CD14-positive monocyte (primary cell): ENCODE data around the gene PFDN4. TPM values are rescaled to one million over a fixed set of nuclear protein-coding genes. Genes with fewer than 3 reads are reported as not detected.

Experiments used
- DNase-seq, 3 donors: peaks; one replicate each; pipeline ENCODE4 v3.0.0-alpha.2; 2011 to 2022
- H2AFZ ChIP-seq: 2 replicates; pipeline ENCODE4 v1.6.0; 2012; ENCODE audit warnings: mild to moderate bottlenecking, low read depth, low read length, inconsistent platforms; ENCODE audit not compliant: insufficient read depth, poor library complexity, severe bottlenecking
- H3K27ac ChIP-seq, 2 donors: 1 replicate in 1 of 2; 2 replicates in 1 of 2; pipeline ENCODE4 v1.5.1; 2012 to 2013; ENCODE audit warnings: low read length in 2 of 2, control low read depth in 1 of 2, inconsistent platforms in 1 of 2, low read depth in 1 of 2, mild to moderate bottlenecking in 1 of 2
- H3K27me3 ChIP-seq, 2 donors: one replicate each; pipeline versions ENCODE4 v1.6.0 to v1.6.1; 2011 to 2013; ENCODE audit warnings: low read length in 2 of 2; ENCODE audit not compliant: control insufficient read depth in 2 of 2, insufficient read depth in 2 of 2
- H3K36me3 ChIP-seq, 2 donors: replicated peaks in 1 of 2; 1 replicate in 1 of 2; 2 replicates in 1 of 2; pipeline versions ENCODE4 v1.5.1 to v1.6.1; 2012 to 2013; ENCODE audit warnings: low read length in 2 of 2, control low read depth in 1 of 2, inconsistent platforms in 1 of 2, mild to moderate bottlenecking in 1 of 2; ENCODE audit not compliant: insufficient read depth in 2 of 2, control insufficient read depth in 1 of 2
- H3K4me1 ChIP-seq, 2 donors: 1 replicate in 1 of 2; 2 replicates in 1 of 2; pipeline versions ENCODE4 v1.5.1 to v1.6.1; 2012 to 2013; ENCODE audit warnings: low read length in 2 of 2, control low read depth in 1 of 2, inconsistent platforms in 1 of 2, mild to moderate bottlenecking in 1 of 2, moderate library complexity in 1 of 2; ENCODE audit not compliant: insufficient read depth in 2 of 2, control insufficient read depth in 1 of 2
- H3K4me2 ChIP-seq: replicated peaks from 2 replicates; pipeline ENCODE3; 2012; ENCODE audit warnings: low read length, moderate library complexity, mild to moderate bottlenecking; ENCODE audit not compliant: poor library complexity, severe bottlenecking; ENCODE audit errors: extremely low read depth
- H3K4me3 ChIP-seq, 3 experiments: fragments of 200-600 bp in 1 of 3; sonication (generic) in 1 of 3; replicated peaks in 1 of 3; 1 replicate in 2 of 3; 2 replicates in 1 of 3; pipeline ENCODE4 v1.5.1; 2011 to 2013; ENCODE audit warnings: low read length in 3 of 3, mild to moderate bottlenecking in 3 of 3, control low read depth in 2 of 3, low read depth in 2 of 3, inconsistent platforms in 1 of 3, moderate library complexity in 1 of 3
- H3K79me2 ChIP-seq: 2 replicates; pipeline ENCODE4 v1.6.0; 2012; ENCODE audit warnings: mild to moderate bottlenecking, control low read depth, inconsistent platforms, low read length, moderate library complexity; ENCODE audit not compliant: insufficient read depth
- H3K9ac ChIP-seq: 2 replicates; pipeline ENCODE4 v1.6.0; 2017; ENCODE audit warnings: low read length, mild to moderate bottlenecking; ENCODE audit not compliant: insufficient read depth, poor library complexity, severe bottlenecking
- H3K9me3 ChIP-seq, 2 donors: replicated peaks in 1 of 2; 1 replicate in 1 of 2; 2 replicates in 1 of 2; pipeline versions ENCODE4 v1.5.1 to v1.6.1; 2012 to 2013; ENCODE audit warnings: low read length in 2 of 2, control low read depth in 1 of 2; ENCODE audit not compliant: control insufficient read depth in 1 of 2, insufficient read depth in 1 of 2
- H4K20me1 ChIP-seq: 2 replicates; pipeline ENCODE4 v1.6.0; 2012; ENCODE audit warnings: mild to moderate bottlenecking, low read length, control low read depth, moderate library complexity; ENCODE audit not compliant: insufficient read depth
- H3K27ac Mint-ChIP-seq, 7 donors: one replicate each; pipeline ENCODE4 v1.8.0; 2020; ENCODE audit warnings: mild to moderate bottlenecking in 7 of 7, mixed read lengths in 7 of 7, moderate library complexity in 6 of 7, inconsistent platforms in 2 of 7
- H3K27me3 Mint-ChIP-seq, 3 donors: one replicate each; pipeline ENCODE4 v1.8.0; 2021 to 2022; ENCODE audit warnings: low read depth in 3 of 3, mild to moderate bottlenecking in 3 of 3, mixed read lengths in 3 of 3, moderate library complexity in 3 of 3, inconsistent platforms in 1 of 3
- H3K36me3 Mint-ChIP-seq, 2 donors: one replicate each; pipeline ENCODE4 v1.8.0; 2020; ENCODE audit warnings: mixed read lengths in 2 of 2, inconsistent platforms in 1 of 2, mild to moderate bottlenecking in 1 of 2
- H3K4me1 Mint-ChIP-seq: one replicate; pipeline ENCODE4 v1.8.0; 2020; ENCODE audit warnings: mild to moderate bottlenecking, mixed read lengths
- H3K4me3 Mint-ChIP-seq, 2 donors: one replicate each; pipeline ENCODE4 v1.8.0; 2020; ENCODE audit warnings: mild to moderate bottlenecking in 2 of 2, mixed read lengths in 2 of 2, moderate library complexity in 1 of 2
- H3K9me3 Mint-ChIP-seq, 7 donors: one replicate each; pipeline ENCODE4 v1.8.0; 2020 to 2022; ENCODE audit warnings: mixed read lengths in 7 of 7, mild to moderate bottlenecking in 6 of 7, moderate library complexity in 6 of 7, inconsistent platforms in 2 of 7
- CTCF ChIP-seq: fragments of 200-600 bp; IDR thresholded peaks from one replicate; pipeline ENCODE4 v1.8.0; 2022; ENCODE audit warnings: antibody characterized with exemption, mild to moderate bottlenecking
- WGBS: methylation state at CpG from one replicate; pipeline ENCODE4 v1.1.5; 2013; ENCODE audit warnings: missing lambda C conversion rate; ENCODE audit not compliant: insufficient coverage; 5-methylcytosine and 5-hydroxymethylcytosine counted together
- intact Hi-C, 2 donors: fragments of 100-400 bp; cut with micrococcal nuclease; formaldehyde crosslinking; loops; one replicate each; pipeline versions ENCODE4 v1.15.0 to v1.15.1; 2023
- polyA plus RNA-seq, 3 donors: library from polyadenylated mRNA; depleted of rRNA in 1 of 3; unstranded in 2 of 3; stranded (reverse) in 1 of 3; fragments of 300-500 nt in 2 of 3; fragments of >200 nt in 1 of 3; fragmentation: Illumina TruSeq in 2 of 3; gene quantifications; 1 replicate in 2 of 3; 2 replicates in 1 of 3; pipeline ENCODE4 v1.2.3, GENCODE V29; 2012 to 2021

Gene PFDN4
- polyA plus RNA-seq, 3 donors = 12.6 to 49.0 (median 32.1) TPM

- Histone ChIP-seq H3K79me2 (no peaks in the 10 kb centered on the region), H3K27ac (no peak overlapping the region), H3K9me3 (peaks cover 3 to 5% of the 10 kb centered on the region in 2 donors), H3K36me3 (no peaks in the 10 kb centered on the region), H3K27me3 (no peaks in the 10 kb centered on the region), H3K4me3 (no peak overlapping the region), H3K4me2 (no peak overlapping the region), H4K20me1 (no peaks in the 10 kb centered on the region), H3K9ac (no peak overlapping the region), H2AFZ (no peak overlapping the region), H3K4me1 (no peaks in the 10 kb centered on the region)
- intact Hi-C loops = loop anchor here in 1 of 2 donors (10.0 kb wide), 1 partner anchor 416 kb away; no protein-coding TSS in a partner anchor
- Mint-ChIP-seq H3K27ac (no peak overlapping the region), H3K9me3 (peaks cover 8 to 22% (median 10%) of the 10 kb centered on the region in 7 donors), H3K4me1 (peaks cover 3% of the 10 kb centered on the region), H3K4me3 (no peak overlapping the region), H3K27me3 (peaks cover 0 to 2% (median 0%) of the 10 kb centered on the region in 3 donors), H3K36me3 (no peaks in the 10 kb centered on the region)
- no peak for TF ChIP-seq CTCF
- no CpG with 5 or more reads among the region's 3 CpGs for WGBS
- no peak for DNase-seq
Measured at GRCh38 chr20:54228841-54229240, 21.0 kb downstream of the PFDN4 start.

- peaks cover 3 to 5% of the 10 kb centered on the region in 2 donors for H3K9me3 ChIP-seq
- peaks cover 8 to 22% (median 10%) of the 10 kb centered on the region in 7 donors for H3K9me3 Mint-ChIP-seq
Measured at GRCh38 chr20:54229566-54230160, 21.8 kb downstream of the PFDN4 start.

More at GRCh38 chr20:54229566-54230160, 21.8 kb downstream of the PFDN4 start:
- H3K4me3 Mint-ChIP-seq = no peak overlapping the region
- no peak overlapping the region for H2AFZ ChIP-seq
- no CpG with 5 or more reads among the region's 2 CpGs for WGBS
- H3K4me1 ChIP-seq = no peaks in the 10 kb centered on the region
- H3K36me3 ChIP-seq = no peaks in the 10 kb centered on the region
- H3K4me1 Mint-ChIP-seq = peaks cover 3% of the 10 kb centered on the region
- no peak overlapping the region for H3K27ac Mint-ChIP-seq
- no peak for DNase-seq
- H3K36me3 Mint-ChIP-seq = no peaks in the 10 kb centered on the region
- H4K20me1 ChIP-seq = no peaks in the 10 kb centered on the region
- no peak overlapping the region for H3K4me2 ChIP-seq
- no peak overlapping the region for H3K9ac ChIP-seq
- H3K27ac ChIP-seq = no peak overlapping the region
- intact Hi-C loops = loop anchor here in 1 of 2 donors (10.0 kb wide), 1 partner anchor 415 kb away; no protein-coding TSS in a partner anchor
- no peaks in the 10 kb centered on the region for H3K27me3 ChIP-seq
- H3K79me2 ChIP-seq = no peaks in the 10 kb centered on the region
- no peak overlapping the region for H3K4me3 ChIP-seq
- peaks cover 0 to under 1% (median 0%) of the 10 kb centered on the region in 3 donors for H3K27me3 Mint-ChIP-seq
- no peak for TF ChIP-seq CTCF
